Measurements from ENCODE around the gene VAV2.
A peak's percentile ranks its signal among the peaks of the same experiment; 100 is the strongest.
"Not testable (repeated sequence)": the region's sequence is repeated elsewhere in the genome, so short reads cannot be mapped to it uniquely, and the experiment has no call there.

Gene VAV2

GRCh38 chr9:133968428-133968827 lies 23.7 kb downstream of the VAV2 start:
- DNase-seq, result no peak

- no peak for DNase-seq
Observed at GRCh38 chr9:133967024-133967741, 24.9 kb downstream of the VAV2 start.

DNA sequence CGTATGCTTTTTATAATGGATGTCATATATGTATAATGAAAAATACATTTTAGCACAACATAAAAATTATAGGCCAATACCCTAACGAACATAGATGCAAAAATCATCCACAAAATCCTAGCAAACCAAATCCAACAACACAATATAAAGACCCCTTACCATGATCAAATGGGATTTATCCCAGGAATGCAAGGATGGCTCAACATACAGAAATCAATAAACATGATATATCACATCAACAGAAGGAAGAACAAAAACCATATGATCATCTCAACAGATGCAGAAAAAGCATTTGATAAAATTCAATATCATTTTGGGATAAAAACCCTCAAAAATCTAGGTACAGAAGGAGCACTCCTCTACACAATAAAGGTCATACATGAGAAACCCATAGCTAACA lies 27.7 kb downstream of the VAV2 start:
- DNase-seq, result no peak

GRCh38 chr9:133963166-133963565 lies 29.0 kb downstream of the VAV2 start:
- no peak for DNase-seq

- DNase-seq, result no peak
Observed at GRCh38 chr9:133962341-133962740, 29.8 kb downstream of the VAV2 start.

DNA sequence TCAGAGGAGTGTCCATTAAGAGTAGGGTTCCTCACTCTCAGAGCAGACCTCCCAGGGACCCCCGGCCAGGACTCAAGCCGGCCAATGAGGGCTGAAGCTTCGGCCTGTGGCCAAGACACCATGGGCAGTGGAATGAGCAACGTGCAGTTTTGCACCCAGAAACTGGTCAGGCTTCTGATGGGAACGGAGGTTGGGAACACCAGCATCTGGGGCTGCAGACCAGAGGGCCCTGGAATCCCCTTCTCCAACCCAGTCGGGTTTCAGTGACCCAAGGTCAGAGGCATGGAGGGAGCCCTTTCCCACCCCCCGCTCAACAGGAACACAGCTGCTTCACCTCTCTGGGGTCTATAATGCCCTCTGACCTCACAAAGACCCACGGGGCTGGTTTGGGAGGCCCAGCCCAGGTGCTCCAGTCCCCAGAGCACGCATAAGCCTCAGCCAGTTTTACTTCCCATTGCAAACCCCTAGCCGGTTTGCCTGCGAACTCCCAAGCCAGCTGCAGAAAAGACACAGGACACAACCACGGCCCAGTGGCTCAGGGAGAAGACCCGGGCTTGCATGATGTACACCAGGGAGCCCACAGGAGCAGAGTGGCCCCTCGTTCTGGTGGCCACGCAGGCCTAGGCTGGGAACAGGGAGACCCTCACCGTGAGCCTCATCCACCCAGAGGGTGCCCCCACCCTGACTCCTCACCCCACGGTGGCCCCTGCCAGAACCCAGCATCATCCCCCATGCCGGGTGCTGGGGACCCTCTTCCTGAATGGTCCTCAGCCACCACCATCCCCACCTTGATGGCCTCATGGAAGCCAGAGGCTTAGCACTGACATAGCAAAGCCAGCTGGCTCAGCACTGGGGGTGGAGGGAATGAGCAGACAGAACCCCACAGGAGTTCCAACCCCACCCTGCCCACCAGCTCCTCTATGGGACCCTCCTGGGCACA lies 30.6 kb downstream of the VAV2 start:
- DNase-seq, result no peak

DNA sequence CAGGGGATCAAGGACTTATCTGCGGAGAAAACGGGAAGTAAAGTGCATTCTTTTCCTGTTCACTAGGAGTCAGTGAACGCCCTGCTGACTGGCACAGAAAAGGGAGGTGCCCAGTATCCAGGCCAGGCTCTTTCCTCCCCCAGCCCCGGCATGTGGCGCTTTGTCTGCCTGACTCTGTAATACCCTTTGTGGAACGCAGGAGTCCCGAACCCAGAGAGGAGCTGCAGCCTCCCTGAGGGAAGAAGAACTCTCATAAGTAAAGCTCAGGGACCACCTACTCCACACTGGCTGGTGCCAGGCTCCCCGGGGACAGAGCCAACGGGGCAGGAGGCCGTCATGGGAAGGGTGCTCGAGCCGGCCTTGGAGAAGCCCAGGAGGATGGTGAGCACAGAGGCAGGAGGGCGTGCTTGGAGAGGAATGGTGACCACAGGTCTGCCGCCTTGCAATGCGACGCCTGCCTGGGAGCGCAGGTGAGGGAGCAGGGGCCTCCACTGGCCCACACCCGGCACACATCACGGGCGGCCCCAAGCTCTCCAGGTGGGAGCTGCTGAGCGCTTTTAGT lies 31.5 kb downstream of the VAV2 start:
- peak; percentile 29 for DNase-seq

- DNase-seq, result no peak
Observed at GRCh38 chr9:133959966-133960567, 32.1 kb downstream of the VAV2 start.

GRCh38 chr9:133959171-133959570 lies 33.0 kb downstream of the VAV2 start:
- DNase-seq, result no peak

DNA sequence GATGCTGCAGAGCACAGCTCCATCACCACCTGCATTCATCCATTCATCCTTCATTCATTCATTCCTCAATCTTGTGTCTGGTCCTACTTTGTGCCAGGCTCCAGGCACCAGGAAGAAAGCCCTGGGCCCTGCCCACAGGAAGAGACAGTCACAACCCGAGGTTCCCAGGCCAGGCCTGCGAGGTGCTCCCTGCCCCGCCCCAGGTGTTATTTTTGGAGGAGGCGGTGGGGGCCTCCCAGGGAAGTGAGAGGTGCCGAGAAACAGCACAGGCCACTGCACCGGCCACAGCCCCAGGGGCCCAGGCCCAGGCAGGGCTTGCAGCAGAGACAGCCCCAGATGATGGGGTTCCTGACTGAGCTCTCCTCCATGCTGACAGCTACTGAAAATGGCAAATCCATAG lies 33.4 kb downstream of the VAV2 start:
- DNase-seq, result no peak

- DNase-seq, result not testable (repeated sequence)
Observed at GRCh38 chr9:133957772-133958171, 34.4 kb downstream of the VAV2 start.

GRCh38 chr9:133957328-133957727 lies 34.8 kb downstream of the VAV2 start:
- no peak for DNase-seq

DNA sequence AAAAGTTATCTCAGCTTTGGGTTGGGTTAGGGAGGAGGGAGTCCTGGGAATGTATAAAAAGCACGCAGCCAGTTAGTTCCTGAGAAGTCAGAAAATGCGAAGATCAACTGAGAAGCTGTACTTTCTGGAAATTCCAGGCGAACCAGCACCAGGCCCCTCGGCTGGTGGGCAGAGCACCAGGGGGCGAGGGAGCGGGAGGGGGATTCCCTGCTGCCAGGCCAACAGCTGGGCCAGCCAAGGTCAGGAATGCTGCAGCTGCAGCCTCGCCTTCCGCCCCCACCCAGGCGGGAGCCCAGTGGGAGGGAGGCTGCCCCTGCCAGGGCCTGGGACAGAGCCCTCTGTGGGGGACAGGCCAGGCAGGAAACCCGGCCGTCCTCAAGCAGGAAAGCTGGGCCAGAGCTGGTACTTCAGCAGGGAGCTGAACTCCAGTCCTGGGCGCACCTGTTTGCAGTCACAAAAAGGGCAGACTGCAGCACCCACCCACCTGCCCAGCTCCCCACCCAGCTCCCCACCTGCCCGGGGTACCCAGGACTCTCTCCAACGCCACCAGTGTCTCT lies 35.5 kb downstream of the VAV2 start:
- DNase-seq, result no peak

GRCh38 chr9:133955821-133956411 lies 36.2 kb downstream of the VAV2 start:
- no peak for DNase-seq

GRCh38 chr9:133954862-133955529 lies 37.1 kb downstream of the VAV2 start:
- DNase-seq, result no peak

DNA sequence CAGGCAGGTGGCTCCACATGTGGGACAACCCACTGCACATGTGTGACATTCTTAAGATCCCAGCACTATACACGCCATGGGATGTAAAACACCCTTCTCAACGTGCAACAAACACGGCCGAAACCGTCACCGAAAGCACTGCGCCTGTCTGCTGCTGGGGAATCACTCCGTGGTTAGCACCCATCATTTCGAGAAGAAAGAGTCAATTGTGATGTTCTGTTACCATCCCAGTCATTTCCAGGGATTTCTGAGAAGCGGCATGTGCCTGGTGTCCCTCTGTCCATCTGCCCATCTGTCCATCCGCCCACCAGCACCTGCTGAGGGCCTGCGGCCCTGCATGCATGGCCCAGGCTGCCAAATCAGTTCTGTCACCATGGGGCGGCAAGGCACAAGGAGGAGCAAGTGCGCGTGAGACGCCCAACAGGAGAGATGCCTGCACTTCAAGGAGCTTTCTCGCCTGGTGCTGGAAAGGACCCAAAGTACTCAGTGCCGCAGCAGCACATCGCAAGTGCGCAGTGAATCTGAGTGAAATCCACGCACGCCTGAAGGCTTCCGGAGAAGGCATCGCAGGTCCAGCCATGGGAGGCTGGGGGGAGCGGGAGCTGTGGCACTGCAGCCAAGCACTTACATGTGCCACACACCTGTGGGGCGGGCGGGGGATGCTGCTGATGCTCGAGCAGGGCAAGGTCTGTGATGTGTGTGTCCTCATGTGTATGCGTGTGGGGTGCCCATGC lies 38.0 kb downstream of the VAV2 start:
- DNase-seq, result no peak

DNA sequence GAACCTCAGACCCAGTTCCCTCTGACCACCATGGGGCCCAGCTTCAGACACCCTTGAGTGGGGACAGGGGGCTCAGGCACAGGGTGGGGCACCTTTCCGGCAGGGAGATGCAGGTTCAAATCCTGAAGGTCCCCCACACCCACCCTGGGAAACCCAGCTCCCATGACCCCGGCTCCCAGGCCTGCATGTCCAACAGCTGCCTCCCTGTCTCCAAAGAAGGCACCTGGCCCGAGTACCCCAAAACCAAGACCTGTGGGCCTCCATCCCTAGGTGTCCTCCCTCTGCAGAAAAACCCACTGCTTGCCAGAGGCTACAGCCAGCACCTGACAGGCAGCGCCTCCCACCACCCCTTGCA lies 38.5 kb downstream of the VAV2 start:
- DNase-seq, result no peak

DNA sequence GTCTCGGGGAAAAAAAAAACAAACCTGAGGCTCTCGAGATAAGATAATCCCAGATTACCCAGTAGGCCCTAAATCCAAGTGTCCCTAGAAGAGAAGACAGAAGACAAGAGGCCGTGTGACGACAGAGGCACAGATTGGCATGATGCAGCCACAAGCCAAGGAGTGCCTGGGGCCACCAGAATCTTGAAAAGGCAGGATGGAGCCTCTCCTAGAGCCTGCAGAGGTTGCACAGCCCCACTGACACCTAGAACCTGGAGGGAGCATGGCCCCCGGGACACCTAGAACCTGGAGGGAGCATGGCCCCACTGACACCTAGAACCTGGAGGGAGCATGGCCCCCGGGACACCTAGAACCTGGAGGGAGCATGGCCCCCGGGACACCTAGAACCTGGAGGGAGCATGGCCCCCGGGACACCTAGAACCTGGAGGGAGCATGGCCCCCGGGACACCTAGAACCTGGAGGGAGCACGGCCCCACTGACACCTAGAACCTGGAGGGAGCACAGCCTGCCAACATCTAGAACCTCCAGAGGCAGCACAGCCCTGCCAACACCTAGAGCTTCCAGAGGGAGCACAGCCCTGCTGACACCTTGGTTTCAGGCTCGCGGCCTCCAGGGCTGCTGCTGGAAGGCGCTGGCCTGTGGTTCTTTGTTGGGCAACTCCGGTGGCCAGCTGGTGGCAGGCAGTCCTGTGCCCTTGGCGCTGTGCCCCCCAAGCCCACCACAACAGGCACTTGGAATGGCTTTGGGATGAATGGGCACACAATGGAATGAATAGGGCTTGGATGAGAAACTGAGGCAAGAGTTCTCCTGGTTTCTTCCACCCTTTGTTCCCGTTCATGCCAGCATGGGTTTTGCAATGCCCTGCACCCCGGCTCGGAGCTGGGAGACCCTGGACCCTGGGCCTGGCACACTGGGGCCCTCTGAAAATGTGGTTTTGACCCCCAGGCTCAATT lies 39.2 kb downstream of the VAV2 start:
- DNase-seq, result no peak

DNA sequence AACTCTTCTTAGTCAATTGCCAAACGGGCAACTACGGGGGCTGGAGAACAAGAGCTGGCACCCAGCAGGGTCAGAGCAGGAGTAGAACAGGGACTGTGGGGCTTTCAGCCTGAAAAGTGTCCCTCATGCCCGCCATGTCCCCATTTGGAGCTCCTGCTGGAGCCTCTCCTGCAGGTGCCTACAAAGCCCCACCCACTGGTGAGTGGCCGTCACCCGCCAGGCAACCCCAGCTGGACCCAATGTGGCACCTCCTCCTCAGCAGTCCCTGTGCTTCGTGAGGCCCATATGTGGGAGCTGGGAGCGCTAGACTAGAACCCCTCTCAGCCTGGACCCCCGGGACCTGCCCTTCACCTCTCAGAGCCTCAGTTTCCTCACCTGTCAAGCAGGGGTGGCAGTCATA lies 40.9 kb downstream of the VAV2 start:
- DNase-seq, result no peak

DNA sequence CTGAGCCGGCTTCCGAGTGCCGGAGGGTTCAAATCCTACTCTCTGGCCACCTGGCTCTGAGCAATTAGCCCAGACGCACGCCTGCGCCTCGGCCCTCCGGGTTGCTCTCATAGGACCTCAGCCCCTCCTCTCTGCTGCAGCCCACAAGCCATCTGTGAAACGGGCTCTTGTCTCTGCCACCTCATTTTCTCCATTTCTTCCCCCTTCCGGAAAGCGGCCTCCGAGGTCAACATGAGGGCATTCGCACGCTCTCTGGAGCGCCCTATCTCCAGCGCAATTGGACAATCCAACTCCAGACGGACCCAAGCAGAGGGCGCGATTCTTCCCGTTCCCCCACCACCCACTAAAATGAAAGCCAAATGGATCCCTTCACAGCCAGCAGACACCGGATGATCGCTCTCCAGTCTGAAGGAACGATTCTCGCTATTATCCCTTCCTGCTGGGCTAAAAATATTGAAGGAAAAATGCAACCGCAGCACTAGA lies 41.5 kb downstream of the VAV2 start:
- DNase-seq, result no peak
